T-helper 22 cell (primary cell): ENCODE data around the gene PYGO1.
"Not testable (repeated sequence)": the region's sequence is repeated elsewhere in the genome, so short reads cannot be mapped to it uniquely, and the experiment has no call there.

Experiments used
- DNase-seq: peaks from one replicate; pipeline ENCODE4 v3.0.0-alpha.2; 2020; ENCODE audit warnings: low read depth

Gene PYGO1

GRCh38 chr15:55505407-55505806, 82.7 kb downstream of the PYGO1 start:
- DNase-seq, result not testable (repeated sequence)

DNA sequence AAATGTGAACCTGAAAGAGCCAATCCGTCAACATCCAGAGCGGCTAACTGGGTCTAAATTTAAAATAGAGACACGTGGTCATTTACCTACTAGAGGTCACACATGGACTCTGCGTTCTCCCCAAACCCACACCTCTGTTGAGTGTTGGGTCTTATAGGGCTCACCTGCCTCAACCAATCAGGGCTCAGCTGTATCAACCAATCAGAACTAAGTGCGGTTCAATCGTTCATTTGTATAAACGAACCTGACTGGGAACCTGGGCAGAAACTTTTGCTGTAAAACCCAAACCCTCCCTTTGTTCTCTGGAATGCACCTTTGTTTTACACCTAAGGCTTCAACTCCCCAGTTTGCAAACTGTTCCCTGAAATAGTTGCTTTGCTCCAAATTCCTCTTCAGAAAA, 89.0 kb downstream of the PYGO1 start:
- DNase-seq, result no peak

GRCh38 chr15:55498109-55498938, 89.8 kb downstream of the PYGO1 start:
- peak; percentile 53 for DNase-seq

GRCh38 chr15:55496716-55497115, 91.4 kb downstream of the PYGO1 start:
- no peak for DNase-seq

DNA sequence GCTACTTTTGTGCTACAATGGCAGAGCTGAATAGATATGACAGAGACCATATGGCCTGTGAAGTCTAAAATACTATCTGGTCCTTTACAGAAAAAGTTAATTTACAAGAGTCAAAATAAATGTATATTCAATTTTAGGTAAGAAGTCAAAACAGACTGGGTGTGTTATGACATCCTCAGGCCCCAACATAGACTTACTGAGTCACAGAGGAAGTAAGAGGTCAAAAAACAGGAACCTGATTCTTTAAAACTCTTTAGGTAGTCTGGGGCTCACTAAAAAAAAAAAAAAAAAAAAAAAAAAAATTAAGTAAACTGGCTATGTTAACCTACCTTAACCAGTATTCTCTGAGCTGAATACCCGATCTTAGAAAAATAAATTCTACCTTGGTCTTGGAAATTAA, 93.2 kb downstream of the PYGO1 start:
- no peak for DNase-seq

DNA sequence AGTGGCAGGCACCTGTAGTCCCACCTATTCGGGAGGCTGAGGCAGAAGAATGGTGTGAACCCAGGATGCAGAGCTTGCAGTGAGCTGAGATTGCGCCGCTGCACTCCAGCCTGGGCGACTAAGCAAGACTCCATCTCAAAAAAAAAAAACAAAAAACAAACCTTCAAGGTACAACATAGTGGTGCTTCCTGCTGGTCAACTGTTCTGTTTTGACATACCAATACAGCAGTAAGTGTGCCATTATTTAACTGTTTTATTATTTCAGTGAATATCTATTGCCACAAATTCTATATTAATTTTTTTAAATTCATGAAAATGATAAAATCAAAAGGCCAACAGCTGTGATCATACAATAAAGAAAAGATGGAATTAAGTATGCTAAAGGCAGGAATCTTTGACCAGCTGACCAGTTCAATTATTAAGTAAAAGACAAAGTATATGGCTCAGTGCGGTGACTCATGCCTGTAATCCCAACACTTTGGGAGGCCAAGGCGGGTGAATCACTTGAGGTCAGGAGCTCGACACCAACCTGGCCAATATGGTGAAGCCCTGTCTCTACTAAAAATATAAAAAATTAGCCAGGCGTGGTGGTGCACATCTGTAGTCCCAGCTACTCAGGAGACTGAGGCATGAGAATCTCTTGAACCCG, 99.1 kb downstream of the PYGO1 start:
- DNase-seq, result not testable (repeated sequence)
